Adrenal gland (tissue), 12 donors: ENCODE results near the gene PKP3. TPM values are rescaled to one million over a fixed set of nuclear protein-coding genes. Genes with fewer than 3 reads are reported as not detected.

Source experiments
- DNase-seq, 7 donors: peaks; one replicate each; pipeline ENCODE4 v3.0.0-alpha.2; 2019 to 2020
- H3K27ac ChIP-seq, 5 donors: fragments of 200-600 bp; sonication (generic) in 4 of 5; 1 replicate in 3 of 5; 2 replicates in 2 of 5; pipeline versions ENCODE4 v1.5.1 to v1.8.0; 2016 to 2020; ENCODE audit warnings: mild to moderate bottlenecking in 1 of 5
- H3K27me3 ChIP-seq: fragments of 200-600 bp; 2 replicates; pipeline ENCODE4 v1.8.0; 2021
- H3K36me3 ChIP-seq, 2 donors: fragments of 200-600 bp; replicated peaks in 1 of 2; 1 replicate in 1 of 2; 2 replicates in 1 of 2; pipeline versions ENCODE4 v1.5.1 to v1.8.0; 2018 to 2022
- H3K4me1 ChIP-seq, 2 donors: fragments of 200-600 bp; replicated peaks in 1 of 2; 1 replicate in 1 of 2; 2 replicates in 1 of 2; pipeline versions ENCODE4 v1.5.1 to v1.8.0; 2018 to 2021
- H3K4me3 ChIP-seq, 4 donors: fragments of 200-600 bp; sonication (generic) in 3 of 4; one replicate each; pipeline ENCODE4 v1.5.1; 2016 to 2018
- H3K9me3 ChIP-seq, 3 donors: fragments of 200-600 bp; sonication (generic) in 1 of 3; replicated peaks in 1 of 3; 1 replicate in 2 of 3; 2 replicates in 1 of 3; pipeline versions ENCODE4 v1.5.1 to v1.8.0; 2016 to 2021
- POLR2A ChIP-seq, 2 donors: fragments of 450-650 bp; IDR thresholded peaks; one replicate each; pipeline ENCODE4 v1.6.1; 2017; ENCODE audit warnings: antibody characterized with exemption in 2 of 2, mild to moderate bottlenecking in 2 of 2, moderate library complexity in 1 of 2
- WGBS, 4 donors: extraction: QIAGEN DNeasy Blood & Tissue Kit in 2 of 4; methylation state at CpG; one replicate each; pipeline versions ENCODE4 v1.1.5 to v1.1.7; 2013 to 2017; 5-methylcytosine and 5-hydroxymethylcytosine counted together
- intact Hi-C, 2 donors: fragments of 100-400 bp; cut with DNase I; formaldehyde crosslinking; loops; one replicate each; pipeline versions ENCODE4 v1.14.1 to v1.15.0; 2022 to 2023
- polyA plus RNA-seq, 3 donors: library from polyadenylated mRNA; stranded (reverse); fragments of 200-250 nt in 2 of 3; fragments of 350-450 nt in 1 of 3; fragmentation: Illumina TruSeq in 1 of 3; extraction: RNeasy Lipid Tissue Mini Kit (QIAGEN cat#74804) in 1 of 3; gene quantifications; one replicate each; pipeline ENCODE4 v1.2.3, GENCODE V29; 2013 to 2014
- total RNA-seq, 9 donors: library from RNA; depleted of rRNA in 4 of 9; stranded (reverse); fragments of >200 nt in 4 of 9; fragments of 120-200 nt in 1 of 9; fragmentation: NEBNext Ultra II Directional in 1 of 9; extraction: Animal tissue kit (Norgen Biotek cat#: 25700) in 1 of 9; gene quantifications; one replicate each; pipeline versions ENCODE4 v1.1.0 to v1.2.4, GENCODE V29; 2013 to 2023
- TF ChIP-seq, protein P1 (sequence below), 6 experiments: fragments of 450-650 bp in 4 of 6; fragments of 200-600 bp in 2 of 6; sonication (generic) in 1 of 6; IDR thresholded peaks; 1 replicate in 5 of 6; 2 replicates in 1 of 6; pipeline versions ENCODE4 v1.5.1 to v1.8.0; 2016 to 2021; ENCODE audit warnings: antibody characterized with exemption in 6 of 6, mild to moderate bottlenecking in 2 of 6, moderate library complexity in 1 of 6
- donor health status: healthy with polysubstance abuse.
- donor health status: Bipolar disorder and iron deficiency.
- donor health status: DM: yes; HTN: yes; CAD: no.
- donor health status: DM: no; HTN: no; CAD: no.
- donor health status: DM: no; HTN: no; CAD: no.
- donor health status: DM: yes; HTN: yes; CAD: no.

The PKP3 gene
- total and polyA plus RNA-seq, 12 donors: 0.37 to 0.65 (median 0.55) TPM; not detected in 8

DNA sequence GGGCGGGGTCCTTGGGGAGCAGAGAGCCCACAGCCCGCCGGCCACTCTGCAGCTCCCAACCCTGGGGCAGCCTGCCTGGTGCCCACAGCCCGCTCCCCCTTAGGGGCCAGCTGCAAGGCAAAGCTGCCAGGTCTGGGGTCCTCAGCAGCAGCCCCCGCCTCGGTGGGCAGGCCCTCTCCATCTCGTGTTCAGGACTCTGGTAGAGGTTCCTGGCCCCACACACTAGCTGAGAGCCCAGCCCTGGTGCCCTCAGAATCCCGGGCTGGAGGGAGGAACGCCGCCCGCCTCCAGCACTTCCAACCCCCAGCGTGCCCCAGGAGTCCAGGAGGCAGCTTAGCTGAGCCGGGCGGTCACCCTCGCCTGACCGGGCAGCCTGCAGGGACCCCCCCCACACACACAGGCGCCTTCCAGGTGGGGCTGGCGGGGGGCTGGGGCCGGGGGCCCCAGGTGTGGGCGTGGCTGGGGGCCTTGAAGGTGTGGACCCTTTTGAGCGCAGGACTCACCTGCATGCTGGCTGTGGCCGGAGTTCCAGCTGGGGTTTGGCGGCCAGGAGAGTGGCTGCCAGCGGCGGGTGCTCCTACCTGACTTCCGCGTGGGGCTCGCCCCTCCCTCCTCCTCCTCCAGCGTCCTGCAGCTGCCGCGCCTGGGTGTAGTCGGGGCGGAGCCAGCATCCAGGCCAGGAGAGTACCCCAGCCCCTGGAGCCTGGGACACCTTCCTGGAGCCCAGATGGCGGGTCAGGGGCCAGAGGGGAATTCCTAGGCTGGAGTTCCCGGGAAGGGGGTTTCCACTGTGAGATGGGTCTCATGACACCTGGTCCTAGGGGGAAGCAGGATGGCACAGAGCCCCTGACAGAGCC is 47.6 kb downstream of the PKP3 start, which contains the start of gene ANO9:
TSS of gene ANO9 (minus strand) at position 594 of the 857 bp plus-strand sequence. CDS start at position 509, 85 bp downstream.
- Histone ChIP-seq H3K36me3 (no peaks in the 10 kb centered on the region), H3K4me3 (no peak within 1 kb of the TSS), H3K27me3 (peaks cover 9% of the 10 kb centered on the region), H3K4me1 (no peaks in the 10 kb centered on the region), H3K9me3 (no peaks in the 10 kb centered on the region), H3K27ac (no peak within 1 kb of the TSS)
- peak in 1 of 7 donors; percentile 9 for DNase-seq
- TF ChIP-seq, protein P1, sequence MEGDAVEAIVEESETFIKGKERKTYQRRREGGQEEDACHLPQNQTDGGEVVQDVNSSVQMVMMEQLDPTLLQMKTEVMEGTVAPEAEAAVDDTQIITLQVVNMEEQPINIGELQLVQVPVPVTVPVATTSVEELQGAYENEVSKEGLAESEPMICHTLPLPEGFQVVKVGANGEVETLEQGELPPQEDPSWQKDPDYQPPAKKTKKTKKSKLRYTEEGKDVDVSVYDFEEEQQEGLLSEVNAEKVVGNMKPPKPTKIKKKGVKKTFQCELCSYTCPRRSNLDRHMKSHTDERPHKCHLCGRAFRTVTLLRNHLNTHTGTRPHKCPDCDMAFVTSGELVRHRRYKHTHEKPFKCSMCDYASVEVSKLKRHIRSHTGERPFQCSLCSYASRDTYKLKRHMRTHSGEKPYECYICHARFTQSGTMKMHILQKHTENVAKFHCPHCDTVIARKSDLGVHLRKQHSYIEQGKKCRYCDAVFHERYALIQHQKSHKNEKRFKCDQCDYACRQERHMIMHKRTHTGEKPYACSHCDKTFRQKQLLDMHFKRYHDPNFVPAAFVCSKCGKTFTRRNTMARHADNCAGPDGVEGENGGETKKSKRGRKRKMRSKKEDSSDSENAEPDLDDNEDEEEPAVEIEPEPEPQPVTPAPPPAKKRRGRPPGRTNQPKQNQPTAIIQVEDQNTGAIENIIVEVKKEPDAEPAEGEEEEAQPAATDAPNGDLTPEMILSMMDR (IDR thresholded peaks at IDR 0.05): no peak
- no peak for TF ChIP-seq POLR2A (IDR thresholded peaks at IDR 0.05)
- 14 to 31% (median 15%) methylated on average over 11 to 35 of the region's 35 CpGs; no CpG with 5 or more reads in 1 of the 4 donors for WGBS, 4 donors
- intact Hi-C loops: loop anchor here in 1 of 2 donors (10.0 kb wide), 1 partner anchor 147 kb away; the partner anchor contains the start of gene IFITM5

DNA sequence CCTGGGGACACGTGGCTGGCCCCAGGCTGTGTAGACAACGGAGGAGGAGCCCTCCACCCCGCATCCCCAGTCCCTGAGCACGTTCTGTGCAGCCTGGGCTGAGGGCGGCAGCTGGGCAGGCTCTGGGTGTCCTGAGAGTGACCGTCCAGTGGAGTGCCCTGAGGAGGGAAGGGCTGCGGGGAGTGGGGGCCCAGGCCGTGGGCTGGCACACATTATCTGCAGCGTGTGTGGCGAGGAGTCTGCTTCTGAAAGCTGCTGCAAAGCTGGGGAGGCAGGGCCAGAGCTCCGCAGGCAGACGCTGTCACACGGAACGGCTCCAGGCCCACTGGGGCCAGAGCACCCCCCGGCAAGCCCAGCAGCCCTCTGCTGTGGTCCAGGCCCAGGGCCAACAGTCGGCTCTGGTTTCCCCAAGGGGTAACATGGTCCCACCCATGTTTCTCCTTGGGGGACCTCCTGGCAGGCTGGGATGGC is 48.6 kb downstream of the PKP3 start:
- WGBS, 4 donors: 50 to 69% (median 57%) methylated on average over 4 to 16 of the region's 16 CpGs
- no peaks in the 10 kb centered on the region for H3K9me3 ChIP-seq
- intact Hi-C loops: loop anchor here in 1 of 2 donors (10.0 kb wide), 1 partner anchor 148 kb away; the partner anchor contains the start of gene IFITM5
- no peaks in the 10 kb centered on the region for H3K36me3 ChIP-seq
- no peak for DNase-seq
- peaks cover 9% of the 10 kb centered on the region for H3K27me3 ChIP-seq
- no peak overlapping the region for H3K4me3 ChIP-seq
- TF ChIP-seq POLR2A (IDR thresholded peaks at IDR 0.05): no peak
- TF ChIP-seq, protein P1 (IDR thresholded peaks at IDR 0.05): no peak
- no peaks in the 10 kb centered on the region for H3K4me1 ChIP-seq
- no peak overlapping the region for H3K27ac ChIP-seq

DNA sequence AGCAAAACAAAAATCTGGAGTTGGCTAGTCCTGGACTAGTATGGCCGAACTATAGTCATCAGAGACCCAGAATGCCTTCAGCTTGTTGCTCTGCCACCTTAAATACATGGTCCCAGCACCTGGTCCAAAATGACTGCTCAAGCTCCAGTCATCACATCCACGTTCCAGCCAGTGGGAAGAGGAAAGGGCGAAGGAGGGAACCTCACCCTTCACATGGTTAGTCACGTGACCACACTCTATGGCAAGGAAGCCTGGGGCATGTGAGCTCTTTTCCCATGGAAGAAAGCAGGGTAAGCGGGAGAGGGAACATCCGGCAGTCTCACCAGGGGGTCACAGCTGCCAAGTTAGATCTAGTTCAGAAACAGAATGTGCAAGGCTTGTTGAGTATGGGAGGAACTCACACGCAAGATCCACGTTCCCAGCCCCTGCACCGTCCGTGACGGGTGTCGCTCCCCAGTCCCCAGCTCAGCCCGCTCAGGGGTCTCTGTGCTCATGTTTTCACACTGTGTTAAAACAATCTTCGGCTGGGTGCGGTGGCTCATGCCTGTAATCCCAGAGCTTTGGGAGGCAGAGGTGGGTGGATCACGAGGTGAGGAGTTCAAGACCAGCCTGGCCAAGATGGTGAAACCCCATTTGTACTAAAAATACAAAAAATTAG is 49.7 kb downstream of the PKP3 start:
- Histone ChIP-seq H3K27me3 (peaks cover 9% of the 10 kb centered on the region), H3K4me3 (no peak overlapping the region), H3K9me3 (no peaks in the 10 kb centered on the region), H3K27ac (no peak overlapping the region), H3K36me3 (no peaks in the 10 kb centered on the region), H3K4me1 (peaks cover 4% of the 10 kb centered on the region in 2 donors)
- intact Hi-C loops: loop anchor here in 1 of 2 donors (10.0 kb wide), 1 partner anchor 149 kb away; the partner anchor contains the start of gene IFITM5
- TF ChIP-seq, protein P1 (IDR thresholded peaks at IDR 0.05): no peak
- no peak for TF ChIP-seq POLR2A (IDR thresholded peaks at IDR 0.05)
- WGBS, 4 donors: 69 to 80% (median 72%) methylated on average over 16 of the region's 16 CpGs
- DNase-seq: no peak
